ENCODE results near the gene FBRSL1. TPM values are rescaled to one million over a fixed set of nuclear protein-coding genes. Genes with fewer than 3 reads are reported as not detected.

FBRSL1 gene
- total and polyA plus RNA-seq, 12 donors, result 28.1 to 90.6 (median 47.0) TPM

Other genes with a start within 250 kb of the FBRSL1 start
- under 1 TPM in 1 of 10 donors, not detected in 9; 0.19 TPM for gene GALNT9, start 160.6 kb upstream of the FBRSL1 start, total RNA-seq
- gene GALNT9, start 160.6 kb upstream of the FBRSL1 start, polyA plus RNA-seq, result under 1 TPM in 1 of 2 donors, not detected in 1; 0.01 TPM
- under 1 TPM in 1 of 10 donors, not detected in 9; 0.28 TPM for gene LRCOL1, start 120.4 kb downstream of the FBRSL1 start, total RNA-seq
- gene LRCOL1, start 120.4 kb downstream of the FBRSL1 start, polyA plus RNA-seq, result under 1 TPM in 1 of 2 donors, not detected in 1; 0.17 TPM
- not detected for gene P2RX2, start 128.6 kb downstream of the FBRSL1 start, total RNA-seq
- gene P2RX2, start 128.6 kb downstream of the FBRSL1 start, polyA plus RNA-seq, result not detected
- gene POLE, start 197.2 kb downstream of the FBRSL1 start, total RNA-seq, result 10 to 100 TPM in 4 of 10 donors, 1 to 10 TPM in 6; 6.8 to 22.8 (median 8.8) TPM
- 10 to 100 TPM; 11.2 to 25.8 TPM for gene POLE, start 197.2 kb downstream of the FBRSL1 start, polyA plus RNA-seq
- gene PXMP2, start 197.4 kb downstream of the FBRSL1 start, total RNA-seq, result 10 to 100 TPM; 29.0 to 75.6 (median 46.7) TPM
- 10 to 100 TPM; 17.7 to 62.4 TPM for gene PXMP2, start 197.4 kb downstream of the FBRSL1 start, polyA plus RNA-seq
- gene PGAM5, start 220.7 kb downstream of the FBRSL1 start, total RNA-seq, result 10 to 100 TPM; 22.7 to 37.6 (median 31.7) TPM
- 10 to 100 TPM; 17.5 to 24.9 TPM for gene PGAM5, start 220.7 kb downstream of the FBRSL1 start, polyA plus RNA-seq